ENCODE data around the gene DUT.

DNA sequence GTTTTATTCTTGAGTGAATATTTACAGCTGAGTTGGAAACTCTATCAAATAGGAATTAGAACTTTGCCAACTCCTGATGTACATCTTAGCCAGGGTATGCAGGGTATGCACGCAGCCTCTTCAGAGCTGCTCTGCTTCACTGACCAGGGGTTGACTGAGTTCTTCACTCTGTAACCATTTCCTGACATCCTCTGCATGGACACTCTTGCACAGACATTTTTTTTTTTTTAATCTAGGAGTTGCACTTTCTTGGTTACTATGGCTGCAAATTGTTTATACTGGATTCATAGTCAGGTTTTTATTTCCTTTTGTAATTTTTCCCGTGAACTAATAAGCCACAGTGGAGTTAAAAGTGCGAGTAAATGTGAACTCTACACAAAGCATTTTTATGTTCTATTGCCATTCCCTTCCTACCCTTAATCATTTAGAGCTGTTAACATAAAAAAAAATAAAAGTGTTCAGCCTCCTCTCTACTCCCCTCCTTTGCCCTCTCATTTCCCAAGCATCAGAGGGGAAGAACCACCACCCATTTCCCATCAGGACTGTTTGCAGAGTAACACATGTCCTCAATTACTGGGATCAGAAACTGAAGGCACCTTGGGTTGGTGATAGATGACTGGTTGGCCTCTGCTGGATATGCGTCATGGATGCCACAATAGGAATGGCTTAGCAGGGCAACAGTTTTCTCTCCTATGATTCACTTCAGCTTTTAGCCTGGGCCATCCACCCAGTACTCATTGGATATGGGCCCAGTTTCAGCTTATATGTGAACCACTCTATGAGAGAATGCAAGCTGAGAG, 54.0 kb downstream of the DUT start:
- TF ChIP-seq ELF4 (IDR thresholded peaks at IDR 0.05): no peak
- TF ChIP-seq SP1 (IDR thresholded peaks at IDR 0.05): no peak
- no peak for TF ChIP-seq FOXM1 (IDR thresholded peaks at IDR 0.05; ENCODE audit: borderline replicate concordance)
- TF ChIP-seq LEF1 (IDR thresholded peaks at IDR 0.05; ENCODE audit: borderline replicate concordance): no peak
- TF ChIP-seq, protein P1, sequence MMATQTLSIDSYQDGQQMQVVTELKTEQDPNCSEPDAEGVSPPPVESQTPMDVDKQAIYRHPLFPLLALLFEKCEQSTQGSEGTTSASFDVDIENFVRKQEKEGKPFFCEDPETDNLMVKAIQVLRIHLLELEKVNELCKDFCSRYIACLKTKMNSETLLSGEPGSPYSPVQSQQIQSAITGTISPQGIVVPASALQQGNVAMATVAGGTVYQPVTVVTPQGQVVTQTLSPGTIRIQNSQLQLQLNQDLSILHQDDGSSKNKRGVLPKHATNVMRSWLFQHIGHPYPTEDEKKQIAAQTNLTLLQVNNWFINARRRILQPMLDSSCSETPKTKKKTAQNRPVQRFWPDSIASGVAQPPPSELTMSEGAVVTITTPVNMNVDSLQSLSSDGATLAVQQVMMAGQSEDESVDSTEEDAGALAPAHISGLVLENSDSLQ (IDR thresholded peaks at IDR 0.05): no peak
- no peak for TF ChIP-seq BHLHE40 (IDR thresholded peaks at IDR 0.05; ENCODE audit: borderline replicate concordance)
- no peak for TF ChIP-seq TARDBP (IDR thresholded peaks at IDR 0.05)
- no peak for TF ChIP-seq FOXK2 (IDR thresholded peaks at IDR 0.05)
- TF ChIP-seq HDGF (IDR thresholded peaks at IDR 0.05; ENCODE audit: borderline replicate concordance): no peak
- TF ChIP-seq SUZ12 (IDR thresholded peaks at IDR 0.05): no peak
- no peak for TF ChIP-seq ZNF384 (IDR thresholded peaks at IDR 0.05)
- TF ChIP-seq NFRKB (IDR thresholded peaks at IDR 0.05): no peak
- no peak for TF ChIP-seq FOXA1 (IDR thresholded peaks at IDR 0.05)
- TF ChIP-seq CTBP1 (IDR thresholded peaks at IDR 0.05; ENCODE audit: borderline replicate concordance): no peak
